ENCODE results near the gene BLOC1S1.

DNA sequence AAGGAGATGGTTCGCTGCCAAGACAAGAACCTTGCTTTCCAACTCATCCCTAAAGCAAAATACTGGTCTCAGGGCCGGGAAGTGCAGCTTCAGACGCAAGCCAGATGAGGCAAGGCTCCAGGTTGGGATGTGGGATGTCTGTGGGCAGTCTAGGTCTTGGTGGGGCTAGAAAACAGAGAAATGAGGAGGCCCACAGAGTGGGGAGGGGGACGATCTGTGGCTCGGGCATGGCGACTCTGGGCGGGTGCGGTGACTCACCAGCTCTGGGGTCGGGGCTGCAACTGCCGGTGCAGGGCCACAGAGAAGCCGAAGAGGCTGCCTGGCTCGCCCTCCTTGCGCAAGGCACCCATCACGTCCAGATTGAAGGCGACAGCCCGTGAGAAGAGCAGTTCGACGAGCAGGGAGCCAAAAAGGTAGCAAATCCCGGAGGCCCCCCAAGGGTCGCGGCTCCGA, 8.6 kb upstream of the BLOC1S1 start:
- TF ChIP-seq POLR2A (IDR thresholded peaks at IDR 0.05; ENCODE audit: low read length) (no peak), KDM1A (IDR thresholded peaks at IDR 0.05; ENCODE audit: low read depth) (no peak), CEBPB (IDR thresholded peaks at IDR 0.05) (peak in 1 of 2 experiments; percentile 70; a peak in 2 of 4 replicates), HOXB13 (CRISPR knock-in tag; IDR thresholded peaks at IDR 0.05; ENCODE audit: low read depth) (no peak)
- TF ChIP-seq, protein P1, sequence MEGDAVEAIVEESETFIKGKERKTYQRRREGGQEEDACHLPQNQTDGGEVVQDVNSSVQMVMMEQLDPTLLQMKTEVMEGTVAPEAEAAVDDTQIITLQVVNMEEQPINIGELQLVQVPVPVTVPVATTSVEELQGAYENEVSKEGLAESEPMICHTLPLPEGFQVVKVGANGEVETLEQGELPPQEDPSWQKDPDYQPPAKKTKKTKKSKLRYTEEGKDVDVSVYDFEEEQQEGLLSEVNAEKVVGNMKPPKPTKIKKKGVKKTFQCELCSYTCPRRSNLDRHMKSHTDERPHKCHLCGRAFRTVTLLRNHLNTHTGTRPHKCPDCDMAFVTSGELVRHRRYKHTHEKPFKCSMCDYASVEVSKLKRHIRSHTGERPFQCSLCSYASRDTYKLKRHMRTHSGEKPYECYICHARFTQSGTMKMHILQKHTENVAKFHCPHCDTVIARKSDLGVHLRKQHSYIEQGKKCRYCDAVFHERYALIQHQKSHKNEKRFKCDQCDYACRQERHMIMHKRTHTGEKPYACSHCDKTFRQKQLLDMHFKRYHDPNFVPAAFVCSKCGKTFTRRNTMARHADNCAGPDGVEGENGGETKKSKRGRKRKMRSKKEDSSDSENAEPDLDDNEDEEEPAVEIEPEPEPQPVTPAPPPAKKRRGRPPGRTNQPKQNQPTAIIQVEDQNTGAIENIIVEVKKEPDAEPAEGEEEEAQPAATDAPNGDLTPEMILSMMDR (IDR thresholded peaks at IDR 0.05) = no peak

Data from A549 (cell line).